NB4 (cell line): Measurements from ENCODE around the gene ZBP1.

ENCODE experiments used
- POLR2A ChIP-seq: IDR thresholded peaks from 2 replicates; pipeline ENCODE4 v1.6.1; 2011; ENCODE audit warnings: mild to moderate bottlenecking; ENCODE audit not compliant: insufficient read length; ENCODE audit errors: extremely low read depth
- TF ChIP-seq, protein P1 (sequence below): IDR thresholded peaks from one replicate; pipeline ENCODE4 v1.5.1; 2012; ENCODE audit warnings: low read depth, low read length

DNA sequence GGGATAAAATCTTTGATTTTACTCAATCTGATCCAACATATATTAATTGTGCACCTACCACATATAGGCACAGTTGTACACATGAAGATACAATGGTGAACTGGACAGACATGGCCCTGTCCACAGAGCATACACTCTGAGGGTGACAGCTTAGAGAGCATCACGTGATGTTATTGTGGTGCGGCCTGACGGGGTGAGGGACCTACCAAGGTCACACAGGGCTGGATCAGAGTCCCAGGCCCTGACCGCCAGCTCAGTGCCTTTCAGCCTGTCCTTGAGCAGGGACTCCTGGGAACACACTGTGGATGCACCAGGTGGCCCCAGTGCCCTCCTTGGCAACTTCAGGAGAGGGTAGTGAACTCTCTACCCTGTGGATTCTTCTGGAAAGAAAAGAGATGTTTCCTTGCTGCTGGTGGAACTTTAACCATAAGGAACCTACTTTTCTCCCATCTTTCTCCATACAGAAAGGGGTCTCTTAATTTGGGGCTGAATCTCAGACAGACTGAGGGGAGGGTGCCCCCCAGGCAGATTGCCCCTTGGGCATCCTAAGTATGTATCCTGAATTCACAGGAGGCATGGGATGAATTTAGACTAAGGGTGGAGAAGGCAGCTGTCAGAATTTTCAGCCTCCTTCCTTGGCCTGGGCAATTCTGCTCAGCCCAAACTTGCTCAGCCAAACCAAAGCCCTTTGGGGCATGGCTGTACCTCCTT is 32.8 kb downstream of the ZBP1 start:
- TF ChIP-seq, protein P1, sequence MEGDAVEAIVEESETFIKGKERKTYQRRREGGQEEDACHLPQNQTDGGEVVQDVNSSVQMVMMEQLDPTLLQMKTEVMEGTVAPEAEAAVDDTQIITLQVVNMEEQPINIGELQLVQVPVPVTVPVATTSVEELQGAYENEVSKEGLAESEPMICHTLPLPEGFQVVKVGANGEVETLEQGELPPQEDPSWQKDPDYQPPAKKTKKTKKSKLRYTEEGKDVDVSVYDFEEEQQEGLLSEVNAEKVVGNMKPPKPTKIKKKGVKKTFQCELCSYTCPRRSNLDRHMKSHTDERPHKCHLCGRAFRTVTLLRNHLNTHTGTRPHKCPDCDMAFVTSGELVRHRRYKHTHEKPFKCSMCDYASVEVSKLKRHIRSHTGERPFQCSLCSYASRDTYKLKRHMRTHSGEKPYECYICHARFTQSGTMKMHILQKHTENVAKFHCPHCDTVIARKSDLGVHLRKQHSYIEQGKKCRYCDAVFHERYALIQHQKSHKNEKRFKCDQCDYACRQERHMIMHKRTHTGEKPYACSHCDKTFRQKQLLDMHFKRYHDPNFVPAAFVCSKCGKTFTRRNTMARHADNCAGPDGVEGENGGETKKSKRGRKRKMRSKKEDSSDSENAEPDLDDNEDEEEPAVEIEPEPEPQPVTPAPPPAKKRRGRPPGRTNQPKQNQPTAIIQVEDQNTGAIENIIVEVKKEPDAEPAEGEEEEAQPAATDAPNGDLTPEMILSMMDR: no peak
- TF ChIP-seq POLR2A: no peak
